Measurements from ENCODE around the gene GPD2. TPM values are rescaled to one million over a fixed set of nuclear protein-coding genes. Genes with fewer than 3 reads are reported as not detected.

The GPD2 gene
- total RNA-seq, 2 donors from 2014 or later: 21.9 to 28.0 TPM

DNA sequence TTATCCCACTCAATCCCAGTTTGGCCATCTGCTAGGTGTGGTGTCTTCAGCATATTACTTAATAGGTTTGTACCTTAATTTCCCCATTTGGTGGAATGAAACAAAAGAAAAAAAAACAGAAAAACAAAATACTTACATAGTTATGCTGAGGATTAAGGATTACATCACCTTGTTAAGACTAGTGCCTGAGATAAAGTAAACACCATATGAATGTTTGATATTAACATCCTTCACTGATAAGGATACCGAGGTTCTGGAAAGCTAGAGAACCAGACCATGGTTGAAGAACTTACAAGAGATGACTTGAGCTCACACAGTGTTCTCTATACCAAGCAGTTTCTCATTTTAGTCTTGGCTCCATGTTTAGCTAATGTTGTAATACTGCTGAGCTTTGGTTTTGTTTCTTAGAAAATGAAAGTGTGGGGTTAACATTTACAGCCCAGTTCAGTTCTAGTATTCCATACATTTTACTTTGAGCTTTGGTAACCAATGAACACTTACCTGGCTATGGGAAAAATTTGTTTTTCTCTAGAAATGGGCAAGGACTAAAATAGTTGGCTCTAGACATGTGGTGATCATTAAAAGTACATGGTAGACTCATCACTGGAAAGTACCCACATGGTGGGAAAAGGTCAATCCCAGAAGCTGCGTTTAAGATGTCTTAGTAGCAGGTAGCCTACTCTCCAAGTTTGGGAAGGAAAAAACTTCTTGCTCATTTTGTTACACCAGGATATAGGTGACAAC is 5.8 kb upstream of the GPD2 start:
- H3K36me3 Mint-ChIP-seq: no peaks in the 10 kb centered on the region
- H3K9me3 Mint-ChIP-seq: no peaks in the 10 kb centered on the region
- DNase-seq (ENCODE audit: low spot score in 2 of 2) (no peak), ATAC-seq (peak; percentile 4 to 42)
- peak overlapping the region in 1 of 2 donors; percentile 69 for H3K27ac Mint-ChIP-seq

DNA sequence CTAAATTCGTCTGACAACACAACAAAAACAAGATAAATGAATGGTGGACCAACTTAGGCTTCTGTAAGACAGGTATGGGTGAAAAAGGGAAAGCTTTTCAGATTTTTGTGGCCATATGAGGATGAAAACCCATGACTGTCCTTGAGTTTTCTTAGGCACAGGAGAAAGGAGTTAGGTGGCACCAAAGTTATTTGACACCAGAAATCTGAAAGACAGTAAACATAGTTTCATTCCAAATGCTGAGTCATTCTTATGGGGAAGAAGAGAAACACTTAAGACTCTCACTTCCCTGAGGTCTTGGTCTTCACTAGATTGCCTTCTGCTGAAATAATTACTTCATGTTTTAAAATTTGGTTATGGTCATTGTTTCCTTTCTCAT is 5.2 kb upstream of the GPD2 start:
- peak overlapping the region; percentile 65 to 69 for H3K27ac Mint-ChIP-seq
- ATAC-seq (peak in 1 of 2 donors; percentile 46), DNase-seq (ENCODE audit: low spot score in 2 of 2) (no peak)
- no peaks in the 10 kb centered on the region for H3K9me3 Mint-ChIP-seq
- H3K36me3 Mint-ChIP-seq: no peaks in the 10 kb centered on the region

DNA sequence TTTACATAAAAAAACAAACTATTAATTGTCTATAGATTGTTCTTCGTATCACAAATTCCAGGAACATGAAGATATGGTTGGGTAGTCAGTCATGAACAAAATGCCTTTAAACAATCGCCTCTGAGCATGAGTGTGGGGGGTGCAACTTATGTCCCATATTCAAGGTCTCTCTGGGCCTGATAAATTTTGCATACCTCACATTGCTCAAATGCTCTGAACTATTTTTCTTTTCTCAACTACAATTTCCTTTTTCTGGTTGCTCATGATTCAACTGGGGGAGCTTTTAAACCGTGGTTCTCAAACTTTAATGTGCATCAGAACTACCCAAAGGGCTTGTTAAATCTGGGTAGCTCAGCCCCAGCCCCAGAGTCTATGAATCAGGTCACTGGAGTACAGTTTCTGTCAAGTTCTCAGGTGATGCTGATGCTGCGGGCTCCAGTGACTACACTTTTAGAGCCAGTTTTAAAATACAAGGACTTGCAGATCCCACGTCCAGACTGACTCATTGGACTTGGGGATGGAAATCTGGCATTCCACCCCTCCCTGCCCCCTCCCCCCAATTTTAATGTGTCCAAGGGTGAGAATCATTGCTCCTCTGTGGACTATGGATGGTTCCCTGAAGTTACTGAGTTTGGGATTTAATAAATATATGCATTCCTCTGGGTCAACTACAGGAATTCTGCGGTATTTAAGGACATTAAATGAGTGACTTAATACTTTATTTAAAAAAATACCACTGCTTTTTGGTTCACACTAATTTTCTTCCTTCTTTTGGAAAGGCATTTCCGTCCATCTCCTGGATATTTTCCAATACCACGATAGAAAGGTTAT is 1.5 kb upstream of the GPD2 start:
- peak overlapping the region; percentile 50 to 92 for H3K27ac Mint-ChIP-seq
- ATAC-seq (no peak), DNase-seq (ENCODE audit: low spot score in 2 of 2) (no peak)
- peaks cover 16 to 27% of the 10 kb centered on the region in 2 donors for H3K36me3 Mint-ChIP-seq
- H3K9me3 Mint-ChIP-seq: no peaks in the 10 kb centered on the region

DNA sequence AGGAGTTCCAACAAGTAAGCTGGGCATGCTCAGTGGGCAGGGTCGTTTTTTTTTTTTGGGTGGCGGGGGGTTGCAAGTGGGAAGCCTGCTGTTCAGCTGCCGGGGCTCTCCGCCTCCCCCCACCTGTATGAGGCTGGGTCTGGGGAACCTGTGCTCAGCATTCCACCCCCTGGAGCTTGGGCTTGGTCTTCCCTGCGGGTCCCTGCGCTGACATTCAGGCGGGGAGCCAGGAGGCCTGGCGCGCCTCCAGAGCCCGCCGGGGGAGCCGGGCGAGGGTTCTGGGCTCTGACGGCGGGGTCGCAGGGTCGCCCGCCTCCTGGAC is 822 bp upstream of the GPD2 start:
- peaks cover 16 to 27% of the 10 kb centered on the region in 2 donors for H3K36me3 Mint-ChIP-seq
- H3K9me3 Mint-ChIP-seq: no peaks in the 10 kb centered on the region
- peak overlapping the region; percentile 50 to 92 for H3K27ac Mint-ChIP-seq
- DNase-seq (ENCODE audit: low spot score in 2 of 2): no peak
- ATAC-seq: no peak

DNA sequence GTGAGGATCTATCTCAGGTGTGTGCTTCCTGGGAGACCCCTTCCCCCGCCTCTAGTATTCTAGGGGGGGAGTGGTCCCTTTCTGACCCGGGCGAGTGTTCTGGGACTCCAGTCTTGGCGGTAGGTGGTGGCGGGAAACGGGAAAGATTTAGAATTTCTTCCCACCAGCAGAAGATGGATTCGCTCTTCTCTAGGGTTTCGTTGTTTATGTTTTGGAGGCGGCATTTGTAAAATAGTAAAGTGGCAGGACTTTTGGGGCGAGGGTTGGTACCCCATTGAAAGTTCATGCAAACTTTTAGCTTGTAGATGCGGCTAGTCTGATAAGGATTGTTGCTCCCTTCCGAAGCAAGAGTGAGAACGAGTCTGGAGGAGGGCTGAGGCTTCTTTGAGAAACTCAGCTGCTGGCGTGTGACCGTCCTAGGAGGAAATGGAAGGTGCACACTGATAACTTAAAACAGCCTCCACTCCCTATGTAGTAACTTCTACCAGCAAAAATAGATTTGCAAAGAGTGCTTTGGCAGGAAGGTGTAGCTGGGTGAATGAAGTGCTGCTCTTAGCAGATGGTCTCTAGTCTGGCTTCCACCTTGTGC is 412 bp downstream of the GPD2 start:
- peak; percentile 34 to 41 for ATAC-seq
- peak in 1 of 2 donors; percentile 22 for DNase-seq (ENCODE audit: low spot score in 2 of 2)
- Mint-ChIP-seq H3K27ac (peak overlapping the region; percentile 92 to 97), H3K36me3 (peaks cover 16 to 35% of the 10 kb centered on the region in 2 donors), H3K9me3 (no peaks in the 10 kb centered on the region)

DNA sequence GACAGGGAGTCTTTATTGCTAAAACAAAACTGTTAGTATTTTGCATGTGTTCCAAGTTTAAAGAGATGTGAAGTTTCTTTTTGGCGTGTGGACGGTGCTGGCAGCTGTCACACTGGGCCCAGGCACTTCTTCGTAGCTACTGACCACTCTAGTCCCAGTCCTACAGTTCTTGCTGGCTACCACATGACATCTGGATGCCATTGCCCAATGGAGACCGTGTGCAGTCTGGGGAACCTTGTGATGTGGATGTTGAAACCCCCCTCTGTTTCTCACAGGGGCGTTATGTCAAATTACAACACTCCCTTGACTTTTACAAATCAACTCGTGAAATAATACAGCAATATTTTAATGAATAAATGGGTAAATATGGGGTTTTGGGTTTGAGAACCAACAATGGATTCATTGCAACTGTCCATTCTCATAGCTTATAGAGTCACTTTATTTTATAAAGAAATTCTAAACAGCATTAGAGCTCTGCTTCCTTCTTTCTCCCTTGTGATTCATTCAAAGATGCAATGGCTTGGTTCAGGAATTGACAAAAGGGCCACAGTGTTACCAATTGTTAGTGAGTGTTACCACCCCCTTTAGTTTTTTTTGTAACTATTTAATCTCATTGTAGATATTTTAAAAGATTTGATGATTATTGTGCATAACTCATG is 1.2 kb downstream of the GPD2 start:
- H3K9me3 Mint-ChIP-seq: no peaks in the 10 kb centered on the region
- peak overlapping the region in 1 of 2 donors; percentile 92 for H3K27ac Mint-ChIP-seq
- DNase-seq (ENCODE audit: low spot score in 2 of 2) (no peak), ATAC-seq (no peak)
- H3K36me3 Mint-ChIP-seq: peaks cover 16 to 35% of the 10 kb centered on the region in 2 donors

DNA sequence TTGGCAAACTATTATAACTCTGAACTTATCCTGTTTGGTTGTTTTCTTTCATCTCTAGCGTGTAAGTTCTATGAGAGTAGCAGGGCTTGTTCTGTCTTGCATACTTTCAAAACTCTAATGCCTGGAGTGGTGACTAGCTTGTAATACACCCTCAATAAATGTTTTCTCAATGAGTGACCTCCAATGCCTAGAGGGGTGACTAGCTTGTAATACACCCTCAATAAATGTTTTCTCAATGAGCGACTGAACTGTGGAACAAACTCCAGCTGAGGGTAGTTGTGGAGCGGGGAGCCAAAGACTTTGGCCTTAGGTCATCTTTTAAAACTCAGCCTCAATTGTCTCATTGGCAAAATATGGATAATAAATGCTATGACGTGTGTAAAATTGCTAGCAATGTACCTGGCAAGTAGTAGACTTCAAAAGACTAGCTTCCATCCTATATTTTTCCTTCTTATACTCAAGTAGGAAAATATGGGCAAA is 1.8 kb downstream of the GPD2 start:
- Mint-ChIP-seq H3K36me3 (peaks cover 16 to 35% of the 10 kb centered on the region in 2 donors), H3K9me3 (no peaks in the 10 kb centered on the region), H3K27ac (no peak overlapping the region)
- ATAC-seq (no peak), DNase-seq (ENCODE audit: low spot score in 2 of 2) (no peak)

DNA sequence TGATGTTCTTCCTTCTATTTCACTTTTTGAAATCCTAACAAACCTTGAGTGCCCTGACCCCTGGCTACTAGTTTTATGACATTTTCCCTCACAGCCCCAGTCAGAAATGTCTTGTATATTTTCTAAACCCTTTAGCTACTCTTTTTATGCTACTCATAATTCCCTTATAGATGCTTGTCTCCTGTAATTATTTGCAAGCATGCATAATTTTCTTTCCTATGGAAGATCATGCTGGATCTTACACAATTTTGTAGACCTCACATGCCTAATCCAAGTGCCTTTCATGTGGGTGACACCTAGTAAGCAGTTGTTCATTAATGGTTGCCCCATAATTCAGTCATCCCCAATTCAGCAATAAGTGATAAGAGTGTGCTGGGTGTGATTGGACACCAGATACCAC is 6.9 kb downstream of the GPD2 start:
- H3K36me3 Mint-ChIP-seq: peaks cover 13 to 30% of the 10 kb centered on the region in 2 donors
- DNase-seq (ENCODE audit: low spot score in 2 of 2): no peak
- peaks cover 0 to 6% of the 10 kb centered on the region in 2 donors for H3K9me3 Mint-ChIP-seq
- H3K27ac Mint-ChIP-seq: no peak overlapping the region
- ATAC-seq: no peak

DNA sequence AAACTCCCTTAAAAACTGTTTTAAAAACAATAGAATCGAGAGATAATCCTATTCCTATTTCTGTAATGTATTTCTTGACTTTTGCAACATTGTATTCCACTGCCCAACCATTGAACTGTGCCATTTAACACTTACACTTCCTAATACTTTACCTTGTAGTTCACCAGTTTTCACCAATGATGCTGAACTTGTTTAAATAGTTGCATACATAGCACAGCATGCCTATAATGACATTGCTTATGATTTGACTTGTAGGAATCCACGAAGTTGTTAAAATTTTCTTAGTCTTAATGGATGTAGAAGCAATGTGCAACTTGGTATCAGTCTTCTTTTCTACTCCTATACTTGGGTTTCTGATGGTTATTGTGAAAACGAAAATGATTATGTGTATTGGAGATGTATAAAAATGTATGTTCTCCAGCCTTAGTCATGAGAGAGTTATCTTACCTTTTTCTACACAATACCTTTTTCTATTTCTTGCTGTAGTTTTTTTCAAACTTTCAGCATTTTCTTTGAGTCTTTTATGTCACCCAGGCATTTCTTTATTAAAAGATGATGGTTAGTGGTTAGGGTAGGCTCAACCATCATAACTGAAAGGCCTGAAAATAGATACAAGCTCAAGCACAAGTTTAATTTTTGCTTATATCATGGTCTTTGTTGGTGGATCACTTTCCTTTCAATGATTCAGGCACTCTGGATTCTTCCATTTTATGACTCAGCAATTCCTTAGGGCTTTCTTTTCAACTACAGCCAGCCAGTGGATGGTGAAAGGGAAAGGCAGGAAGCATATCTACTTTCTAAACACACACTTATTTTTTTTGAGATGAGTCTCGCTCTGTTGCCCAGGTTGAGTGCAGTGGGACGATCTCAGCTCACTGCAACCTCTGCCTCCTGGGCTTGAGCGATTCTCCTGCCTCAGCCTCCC is 9.4 kb downstream of the GPD2 start:
- ATAC-seq (no peak), DNase-seq (ENCODE audit: low spot score in 2 of 2) (no peak)
- H3K27ac Mint-ChIP-seq: no peak overlapping the region
- H3K9me3 Mint-ChIP-seq: peaks cover 0 to 13% of the 10 kb centered on the region in 2 donors
- peaks cover 11 to 25% of the 10 kb centered on the region in 2 donors for H3K36me3 Mint-ChIP-seq

DNA sequence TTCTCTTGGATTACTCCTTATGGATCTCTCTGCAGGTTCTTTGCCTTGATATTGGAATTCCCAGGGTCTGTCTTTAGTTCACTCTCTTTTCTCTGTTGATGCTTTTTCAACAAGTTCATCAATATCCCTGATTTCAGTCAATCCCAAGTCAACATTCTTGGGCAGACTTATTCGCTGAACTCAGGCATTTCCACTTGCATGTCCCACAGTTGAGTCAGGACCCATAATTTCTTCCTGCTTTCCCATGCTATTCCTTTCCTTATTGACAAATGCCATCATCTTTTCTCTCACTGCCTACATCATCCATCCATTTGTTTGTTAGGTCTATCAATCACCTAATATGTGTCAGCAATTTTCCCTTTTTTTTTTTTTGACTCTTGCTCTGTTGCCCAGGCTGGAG is 11.6 kb downstream of the GPD2 start:
- Mint-ChIP-seq H3K27ac (no peak overlapping the region), H3K9me3 (peaks cover 3 to 17% of the 10 kb centered on the region in 2 donors), H3K36me3 (peaks cover 15 to 27% of the 10 kb centered on the region in 2 donors)
- DNase-seq (ENCODE audit: low spot score in 2 of 2): no peak
- ATAC-seq: no peak

DNA sequence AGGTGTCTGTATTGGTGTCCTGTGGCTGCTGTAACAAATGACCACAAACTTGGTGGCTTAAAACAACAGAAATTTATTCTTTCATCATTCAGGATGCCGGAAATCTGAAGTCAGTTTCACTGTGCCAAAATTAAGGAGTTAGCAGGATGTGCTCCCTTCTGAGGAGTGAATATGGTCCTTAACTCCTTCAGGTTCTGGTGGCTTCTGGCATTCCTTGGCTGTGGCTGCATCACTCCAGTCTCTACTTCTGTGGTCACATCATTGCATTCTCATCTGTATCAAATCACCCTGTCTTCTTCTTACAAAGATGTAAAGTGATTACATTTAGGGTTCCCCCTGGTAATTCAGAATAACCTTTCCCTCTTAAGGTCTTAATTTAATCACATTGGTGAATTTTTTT is 12.6 kb downstream of the GPD2 start:
- no peak overlapping the region for H3K27ac Mint-ChIP-seq

DNA sequence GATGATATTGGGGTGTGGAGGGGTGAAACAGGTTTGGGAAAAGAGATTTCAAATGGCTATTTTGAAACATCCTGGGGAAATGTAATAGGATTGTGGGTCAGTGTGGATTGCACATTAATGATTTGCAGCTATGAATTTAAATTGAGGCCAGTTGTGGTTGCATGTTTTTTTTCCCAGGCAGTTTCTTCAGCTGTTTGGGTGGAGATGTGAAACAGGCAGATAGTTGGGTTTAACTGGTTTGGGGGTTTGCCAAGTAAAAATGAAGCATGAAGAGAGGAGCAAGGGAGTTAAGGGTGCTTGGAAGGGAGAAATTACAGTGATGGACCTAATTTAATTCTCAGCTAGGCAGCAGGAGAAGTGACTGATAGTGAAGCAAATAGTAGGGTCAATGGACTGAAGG is 16.8 kb downstream of the GPD2 start:
- Mint-ChIP-seq H3K27ac (peak overlapping the region in 1 of 2 donors; percentile 8), H3K36me3 (peaks cover 8 to 36% of the 10 kb centered on the region in 2 donors), H3K9me3 (peaks cover 6 to 20% of the 10 kb centered on the region in 2 donors)
- ATAC-seq: no peak
- no peak for DNase-seq (ENCODE audit: low spot score in 2 of 2)

More for the DNA sequence above, 12.6 kb downstream of the GPD2 start:
- peaks cover 6 to 23% of the 10 kb centered on the region in 2 donors for H3K9me3 Mint-ChIP-seq
- DNase-seq (ENCODE audit: low spot score in 2 of 2) (no peak), ATAC-seq (no peak)
- H3K36me3 Mint-ChIP-seq: peaks cover 19 to 37% of the 10 kb centered on the region in 2 donors

DNA sequence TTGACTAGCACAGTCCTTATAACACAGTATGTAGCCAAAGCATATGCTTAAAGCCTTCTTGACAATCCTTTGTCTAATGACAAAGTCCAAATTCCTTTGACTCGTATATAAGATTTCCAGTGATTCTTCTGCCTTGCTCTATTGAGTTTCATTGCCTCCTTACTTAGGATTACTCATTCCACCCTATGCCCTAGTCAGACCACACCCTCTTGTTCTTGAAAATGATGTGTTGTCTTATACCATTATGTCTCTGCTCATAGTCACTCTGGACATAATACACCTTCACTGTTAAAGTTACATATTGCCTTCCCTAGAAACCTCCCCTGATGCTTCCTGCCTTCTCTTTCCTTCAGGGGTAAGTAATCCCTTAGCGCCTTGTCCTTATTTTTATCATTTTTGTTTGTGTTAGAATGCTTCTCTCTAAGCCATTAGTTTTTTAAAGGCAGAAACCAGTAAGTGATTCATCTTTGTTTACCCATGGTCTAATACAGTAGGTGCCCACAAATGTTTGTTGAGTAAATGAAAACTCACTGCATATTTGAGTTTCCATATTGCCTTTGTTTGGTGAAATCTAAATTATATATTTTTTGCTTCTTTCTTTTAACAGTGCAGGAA is 19.3 kb downstream of the GPD2 start:
- Mint-ChIP-seq H3K9me3 (peaks cover 6 to 14% of the 10 kb centered on the region in 2 donors), H3K36me3 (peaks cover 8 to 28% of the 10 kb centered on the region in 2 donors), H3K27ac (no peak overlapping the region)
- peak; percentile 90 to 99 for ATAC-seq
- DNase-seq (ENCODE audit: low spot score in 2 of 2): no peak

DNA sequence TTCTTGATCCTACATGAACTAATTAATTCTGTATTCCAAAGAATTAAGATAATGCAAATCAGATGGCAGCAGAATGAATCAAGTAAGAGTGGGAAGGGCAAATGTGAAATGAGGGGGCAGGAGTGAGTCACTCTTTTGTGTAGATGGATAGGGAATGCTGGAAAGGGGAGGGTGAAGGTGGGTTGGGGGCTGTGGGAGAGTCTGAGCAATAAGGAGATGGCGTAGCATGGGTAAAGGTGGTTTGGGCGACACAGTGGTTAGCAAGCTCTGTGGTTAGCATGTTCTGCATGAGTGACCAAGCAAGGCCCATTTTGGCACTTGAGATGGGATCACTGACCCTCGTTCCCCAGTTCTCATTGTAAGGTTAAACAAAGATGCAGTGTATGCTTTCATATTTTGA is 20.4 kb downstream of the GPD2 start:
- Mint-ChIP-seq H3K27ac (no peak overlapping the region), H3K36me3 (peaks cover 8 to 26% of the 10 kb centered on the region in 2 donors), H3K9me3 (peaks cover 6 to 14% of the 10 kb centered on the region in 2 donors)
- ATAC-seq (peak in 1 of 2 donors; percentile 63), DNase-seq (ENCODE audit: low spot score in 2 of 2) (no peak)
